CD4-positive, alpha-beta T cell (primary cell): ENCODE data around the gene KCNN3. TPM values are rescaled to one million over a fixed set of nuclear protein-coding genes. Genes with fewer than 3 reads are reported as not detected.

Source experiments
- ATAC-seq: fragments of 200-7000 bp; cut with Tn5 transposase; one replicate; pipeline ENCODE4 v1.10.0; 2022; ENCODE audit warnings: mild to moderate bottlenecking; ENCODE audit not compliant: poor library complexity
- CTCF ChIA-PET: fragments of 350-600 bp; sonication (Branson Sonifier 250); formaldehyde crosslinking; loops from one replicate; lab custom pipeline; 2021; ENCODE audit warnings: antibody characterized with exemption, inconsistent platforms; lab: Charles Lee
- POLR2A ChIA-PET: fragments of 350-600 bp; sonication (Branson Sonifier 250); formaldehyde crosslinking; loops from one replicate; lab custom pipeline; 2021; ENCODE audit warnings: antibody characterized with exemption, inconsistent platforms; lab: Charles Lee
- DNase-seq, 14 experiments: peaks; one replicate each; pipeline ENCODE4 v3.0.0-alpha.2; 2013 to 2020; ENCODE audit warnings: mixed read lengths in 2 of 14
- H3K27ac ChIP-seq, 2 donors: one replicate each; pipeline versions ENCODE4 v1.5.1 to v1.7.0; 2013; ENCODE audit warnings: low read length in 2 of 2, low read depth in 1 of 2, mild to moderate bottlenecking in 1 of 2
- H3K27me3 ChIP-seq, 2 experiments: 1 replicate in 1 of 2; 2 replicates in 1 of 2; pipeline versions ENCODE4 v1.6.1 to v1.7.0; 2013; ENCODE audit warnings: low read length in 2 of 2, control low read depth in 1 of 2, mild to moderate bottlenecking in 1 of 2, moderate library complexity in 1 of 2; ENCODE audit not compliant: insufficient read depth in 2 of 2, control insufficient read depth in 1 of 2
- H3K36me3 ChIP-seq: one replicate; pipeline ENCODE4 v1.6.1; 2013; ENCODE audit warnings: low read length, control low read depth; ENCODE audit not compliant: insufficient read depth
- H3K4me1 ChIP-seq: one replicate; pipeline ENCODE4 v1.6.1; 2013; ENCODE audit warnings: low read length, control low read depth; ENCODE audit not compliant: insufficient read depth
- H3K4me3 ChIP-seq: one replicate; pipeline ENCODE4 v1.5.1; 2013; ENCODE audit warnings: mild to moderate bottlenecking, low read length, moderate library complexity
- H3K9me3 ChIP-seq, 2 experiments: 1 replicate in 1 of 2; 2 replicates in 1 of 2; pipeline versions ENCODE4 v1.6.1 to v1.7.0; 2013; ENCODE audit warnings: low read length in 2 of 2, mild to moderate bottlenecking in 2 of 2, control low read depth in 1 of 2, moderate library complexity in 1 of 2; ENCODE audit not compliant: control insufficient read depth in 1 of 2, insufficient read depth in 1 of 2
- H3K27ac Mint-ChIP-seq: one replicate; pipeline ENCODE4 v1.8.0; 2020; ENCODE audit warnings: mixed read lengths
- H3K27me3 Mint-ChIP-seq: one replicate; pipeline ENCODE4 v1.8.0; 2021; ENCODE audit warnings: mixed read lengths
- H3K36me3 Mint-ChIP-seq: one replicate; pipeline ENCODE4 v1.8.0; 2021; ENCODE audit warnings: low read depth, mixed read lengths
- H3K4me1 Mint-ChIP-seq: one replicate; pipeline ENCODE4 v1.8.0; 2021; ENCODE audit warnings: low read depth, mixed read lengths
- H3K4me3 Mint-ChIP-seq: one replicate; pipeline ENCODE4 v1.8.0; 2020; ENCODE audit warnings: mild to moderate bottlenecking, mixed read lengths
- H3K9me3 Mint-ChIP-seq: one replicate; pipeline ENCODE4 v1.8.0; 2020; ENCODE audit warnings: mixed read lengths
- CTCF ChIP-seq: fragments of 200-600 bp; IDR thresholded peaks from one replicate; pipeline ENCODE4 v1.8.0; 2022; ENCODE audit warnings: antibody characterized with exemption, mild to moderate bottlenecking
- intact Hi-C, 2 experiments: fragments of 100-400 bp; cut with DNase I in 1 of 2; cut with micrococcal nuclease in 1 of 2; formaldehyde crosslinking; loops; one replicate each; pipeline versions ENCODE4 v1.15.1 to v1.9.0; 2023 to 2025; cut with DNase I, micrococcal nuclease
- total RNA-seq, 174 experiments: library from RNA in 2 of 174; stranded (reverse) in 2 of 174; gene quantifications; one replicate each; pipeline ENCODE4 v1.2.3 and lab custom pipeline; 2021 to 2026

The KCNN3 gene
- total RNA-seq, 2 experiments from 2014 or later: not detected

- Histone ChIP-seq H3K4me3 (no peak overlapping the region), H3K36me3 (no peaks in the 10 kb centered on the region), H3K9me3 (no peaks in the 10 kb centered on the region), H3K4me1 (peaks cover 48% of the 10 kb centered on the region), H3K27ac (no peak overlapping the region), H3K27me3 (no peaks in the 10 kb centered on the region)
- POLR2A ChIA-PET: interaction anchor here (1.9 kb wide), 1 partner anchor 47 kb away, joined by 10 read pairs; no protein-coding TSS in a partner anchor
- Mint-ChIP-seq H3K4me1 (peaks cover 54% of the 10 kb centered on the region), H3K27ac (peak overlapping the region; percentile 77), H3K9me3 (no peaks in the 10 kb centered on the region), H3K36me3 (no peaks in the 10 kb centered on the region), H3K4me3 (no peak overlapping the region), H3K27me3 (peaks cover under 1% of the 10 kb centered on the region)
- no peak for ATAC-seq
- intact Hi-C loops: loop anchor here (5.0 kb wide), 2 partner anchors 48 to 52 kb away; no protein-coding TSS in a partner anchor
- DNase-seq: no peak
- no peak for TF ChIP-seq CTCF
- CTCF ChIA-PET: interaction anchor here (1.3 to 1.7 kb wide), 2 partner anchors 16 to 47 kb away, joined by 3 to 5 read pairs; no protein-coding TSS in a partner anchor
Measured at GRCh38 chr1:154744352-154745035, 125.6 kb downstream of the KCNN3 start.

- DNase-seq: no peak
- no peaks in the 10 kb centered on the region for H3K9me3 Mint-ChIP-seq
- intact Hi-C loops: no loop called here
- CTCF ChIA-PET: interaction anchor here (1.7 kb wide), 1 partner anchor 48 kb away, joined by 5 read pairs; no protein-coding TSS in a partner anchor
- peaks cover 50% of the 10 kb centered on the region for H3K4me1 Mint-ChIP-seq
- H3K36me3 Mint-ChIP-seq: no peaks in the 10 kb centered on the region
- H3K27me3 ChIP-seq: no peaks in the 10 kb centered on the region
- no peaks in the 10 kb centered on the region for H3K9me3 ChIP-seq
- no peak for TF ChIP-seq CTCF
- H3K4me3 ChIP-seq: no peak overlapping the region
- H3K27me3 Mint-ChIP-seq: peaks cover 3% of the 10 kb centered on the region
- no peak for ATAC-seq
- no peak overlapping the region for H3K4me3 Mint-ChIP-seq
- H3K27ac ChIP-seq: no peak overlapping the region
- peaks cover 46% of the 10 kb centered on the region for H3K4me1 ChIP-seq
- no peaks in the 10 kb centered on the region for H3K36me3 ChIP-seq
- H3K27ac Mint-ChIP-seq: no peak overlapping the region
- POLR2A ChIA-PET: no interaction called here
Measured at GRCh38 chr1:154743526-154744036, 126.5 kb downstream of the KCNN3 start.

GRCh38 chr1:154742606-154743005 is 127.5 kb downstream of the KCNN3 start:
- Histone ChIP-seq H3K4me1 (peaks cover 36% of the 10 kb centered on the region), H3K27ac (no peak overlapping the region), H3K36me3 (no peaks in the 10 kb centered on the region), H3K9me3 (no peaks in the 10 kb centered on the region), H3K27me3 (no peaks in the 10 kb centered on the region), H3K4me3 (no peak overlapping the region)
- intact Hi-C loops: no loop called here
- Mint-ChIP-seq H3K9me3 (no peaks in the 10 kb centered on the region), H3K27ac (no peak overlapping the region), H3K4me3 (no peak overlapping the region), H3K4me1 (peaks cover 40% of the 10 kb centered on the region), H3K27me3 (peaks cover 5% of the 10 kb centered on the region), H3K36me3 (no peaks in the 10 kb centered on the region)
- CTCF ChIA-PET: no interaction called here
- TF ChIP-seq CTCF: no peak
- DNase-seq (no peak), ATAC-seq (no peak)
- POLR2A ChIA-PET: no interaction called here
